ENCODE measurements around the gene ULBP1. TPM values are rescaled to one million over a fixed set of nuclear protein-coding genes. Genes with fewer than 3 reads are reported as not detected.
A peak's percentile ranks its signal among the peaks of the same experiment; 100 is the strongest.
"Not testable (repeated sequence)": the region's sequence is repeated elsewhere in the genome, so short reads cannot be mapped to it uniquely, and the experiment has no call there.

Gene ULBP1
- polyA plus RNA-seq, 2 donors, result 0.04 to 0.31 TPM

DNA sequence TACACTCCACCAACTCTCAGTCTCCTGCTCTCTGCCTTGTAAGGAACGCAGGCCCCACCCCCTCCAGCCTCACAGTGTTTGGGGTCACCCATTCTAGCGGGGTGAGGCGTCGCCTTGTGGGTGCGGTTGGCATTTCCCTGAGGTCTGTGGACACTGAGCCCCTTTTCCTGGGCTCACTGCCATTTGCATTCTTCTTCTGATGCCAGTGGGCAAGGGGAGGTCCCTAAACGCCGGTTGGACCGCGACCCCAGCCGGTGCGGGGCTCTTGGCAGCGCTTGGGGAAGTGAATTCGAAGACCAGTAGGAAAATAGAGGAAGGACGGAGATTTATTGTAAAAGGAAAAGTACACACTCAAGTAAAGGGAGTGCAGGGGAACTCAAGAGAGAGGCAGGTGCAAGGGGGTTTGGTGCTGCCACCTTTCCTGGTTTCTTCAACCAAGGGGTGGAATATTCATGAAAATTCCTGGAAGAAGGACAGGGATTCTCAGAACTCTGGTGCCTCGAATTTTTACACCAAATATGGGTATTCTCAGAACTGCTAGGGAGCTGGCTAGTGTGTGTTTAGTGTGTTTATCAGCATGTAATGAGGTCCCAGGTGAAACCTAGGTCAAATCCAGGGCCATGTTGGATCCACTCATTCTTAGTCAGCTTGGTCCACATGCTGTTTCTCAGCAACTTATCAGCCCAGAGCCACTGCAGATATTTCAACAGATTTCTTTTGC lies 51.7 kb downstream of the ULBP1 start:
- H3K4me3 ChIP-seq (ENCODE audit: low read depth in 1 of 2, low read length in 2 of 2); H3K9me3 ChIP-seq (ENCODE audit: control insufficient read depth in 2 of 2, insufficient read depth in 1 of 2, low read depth in 1 of 2, low read length in 1 of 2); H3K36me3 ChIP-seq (ENCODE audit: control insufficient read depth in 2 of 2, insufficient read depth in 2 of 2, low read length in 1 of 2); H3K27ac ChIP-seq (ENCODE audit: low read depth in 2 of 2, low read length in 1 of 2); H3K4me1 ChIP-seq (ENCODE audit: control insufficient read depth in 2 of 2, insufficient read depth in 2 of 2, low read length in 1 of 2): not testable (repeated sequence)
- 6 to 7% methylated on average over 15 of the region's 15 CpGs for WGBS, 2 donors
- H3K27me3 ChIP-seq (ENCODE audit: control insufficient read depth in 1 of 2, insufficient read depth in 2 of 2, low read length in 2 of 2), result peaks cover 0 to 13% of the 10 kb centered on the region in 2 donors

DNA sequence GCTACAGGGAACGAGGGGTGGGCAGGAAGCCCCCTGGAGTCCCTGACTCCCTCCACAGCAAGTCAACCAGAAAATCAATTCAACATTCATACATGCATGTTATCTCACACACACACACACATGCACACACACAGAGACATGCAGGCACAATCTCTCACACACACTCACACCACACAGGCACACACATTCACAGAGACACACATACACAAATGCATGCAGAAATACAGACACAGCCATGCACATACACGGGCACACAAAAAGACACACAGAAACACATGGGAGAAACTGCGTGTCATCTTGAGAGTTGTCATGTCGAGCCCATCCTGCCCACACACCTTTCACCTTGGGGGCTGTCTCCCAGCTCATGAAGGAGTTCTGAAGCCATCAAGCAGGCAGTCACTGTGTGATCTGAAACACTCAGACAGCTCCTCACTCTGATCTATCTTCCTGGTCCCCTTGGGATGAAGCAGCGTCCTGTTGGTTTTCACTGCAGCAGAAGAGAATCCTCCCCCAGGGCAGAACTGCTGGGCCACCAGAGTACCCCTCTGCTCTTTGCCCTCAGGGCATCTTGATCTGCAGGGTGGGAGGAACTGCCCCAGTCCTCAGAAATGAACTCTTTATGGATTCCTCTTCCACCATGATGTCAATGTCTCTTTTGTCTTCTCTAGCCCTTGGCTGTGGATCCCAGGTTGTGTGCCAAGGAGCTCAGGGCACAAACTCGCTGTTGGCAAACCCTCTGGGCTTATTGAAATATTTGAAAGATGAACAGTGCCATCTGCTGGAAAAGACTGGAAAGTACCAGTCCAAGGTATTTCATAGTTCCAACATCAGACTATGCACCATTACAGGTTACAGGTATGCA lies 52.8 kb downstream of the ULBP1 start:
- Histone ChIP-seq H3K4me3 (ENCODE audit: low read depth in 1 of 2, low read length in 2 of 2) (no peak overlapping the region), H3K4me1 (ENCODE audit: control insufficient read depth in 2 of 2, insufficient read depth in 2 of 2, low read length in 1 of 2) (peaks cover 5 to 6% of the 10 kb centered on the region in 2 donors), H3K27me3 (ENCODE audit: control insufficient read depth in 1 of 2, insufficient read depth in 2 of 2, low read length in 2 of 2) (peaks cover 0 to 13% of the 10 kb centered on the region in 2 donors), H3K36me3 (ENCODE audit: control insufficient read depth in 2 of 2, insufficient read depth in 2 of 2, low read length in 1 of 2) (no peaks in the 10 kb centered on the region), H3K9me3 (ENCODE audit: control insufficient read depth in 2 of 2, insufficient read depth in 1 of 2, low read depth in 1 of 2, low read length in 1 of 2) (no peaks in the 10 kb centered on the region), H3K27ac (ENCODE audit: low read depth in 2 of 2, low read length in 1 of 2) (peak overlapping the region in 1 of 2 donors; percentile 13)
- 21 to 22% methylated on average over 6 of the region's 6 CpGs for WGBS, 2 donors

DNA sequence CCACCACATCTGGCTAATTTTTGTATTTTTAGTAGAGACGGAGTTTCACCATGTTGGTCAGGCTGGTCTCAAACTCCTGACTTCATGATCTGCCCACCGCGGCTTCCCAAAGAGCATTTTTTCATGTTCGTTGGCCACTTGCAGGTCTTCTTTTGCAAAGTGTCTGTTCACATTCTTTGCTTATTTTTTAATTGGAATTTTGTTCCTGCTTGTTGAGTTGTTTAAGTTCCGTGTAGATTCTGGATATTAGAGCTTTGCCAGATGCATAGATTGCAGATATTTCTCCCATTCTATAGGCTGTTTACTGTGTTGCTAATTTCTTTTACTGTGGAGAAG lies 53.4 kb downstream of the ULBP1 start:
- not testable (repeated sequence) for H3K4me1 ChIP-seq (ENCODE audit: control insufficient read depth in 2 of 2, insufficient read depth in 2 of 2, low read length in 1 of 2); H3K36me3 ChIP-seq (ENCODE audit: control insufficient read depth in 2 of 2, insufficient read depth in 2 of 2, low read length in 1 of 2); H3K27ac ChIP-seq (ENCODE audit: low read depth in 2 of 2, low read length in 1 of 2); H3K4me3 ChIP-seq (ENCODE audit: low read depth in 1 of 2, low read length in 2 of 2); H3K9me3 ChIP-seq (ENCODE audit: control insufficient read depth in 2 of 2, insufficient read depth in 1 of 2, low read depth in 1 of 2, low read length in 1 of 2)
- peaks cover 0 to 13% of the 10 kb centered on the region in 2 donors for H3K27me3 ChIP-seq (ENCODE audit: control insufficient read depth in 1 of 2, insufficient read depth in 2 of 2, low read length in 2 of 2)
- 8 to 12% methylated on average over 5 of the region's 5 CpGs for WGBS, 2 donors

DNA sequence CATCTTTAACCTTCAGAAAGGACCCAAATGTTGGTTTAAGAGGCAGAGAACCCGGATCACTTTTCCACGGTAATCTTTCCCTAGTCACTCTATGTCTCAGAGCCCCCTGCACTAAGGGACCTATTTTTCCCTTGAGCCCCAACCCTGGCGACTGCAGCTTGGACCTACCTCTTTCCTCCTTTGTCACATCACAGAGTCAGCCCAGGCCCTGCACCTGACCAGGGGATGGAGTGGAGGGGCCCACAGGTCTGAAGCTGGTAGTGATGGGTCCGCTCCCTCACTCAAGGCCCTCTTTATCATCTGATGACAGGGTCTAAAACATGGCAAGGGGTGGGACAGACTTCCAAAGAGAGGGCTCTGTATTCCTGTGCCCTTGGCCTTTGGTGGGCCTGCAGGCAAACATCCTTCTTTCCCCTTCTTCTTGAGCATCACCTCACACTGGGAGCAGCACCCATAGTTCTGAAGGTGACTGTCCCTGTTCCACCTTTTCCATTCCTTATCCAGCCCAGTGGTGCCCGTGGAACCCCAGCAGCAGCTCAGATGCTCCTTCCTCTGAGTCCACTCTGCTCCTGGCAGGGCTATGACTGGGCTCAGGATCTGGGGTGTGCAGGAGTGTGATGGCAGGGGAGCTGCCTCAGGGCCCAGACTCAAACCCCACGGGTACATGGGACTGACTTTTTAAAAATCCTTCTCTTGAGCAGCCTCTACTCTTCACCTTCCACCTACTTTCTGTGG lies 55.3 kb downstream of the ULBP1 start:
- Histone ChIP-seq H3K27ac (ENCODE audit: low read depth in 2 of 2, low read length in 1 of 2) (no peak overlapping the region), H3K36me3 (ENCODE audit: control insufficient read depth in 2 of 2, insufficient read depth in 2 of 2, low read length in 1 of 2) (no peaks in the 10 kb centered on the region), H3K9me3 (ENCODE audit: control insufficient read depth in 2 of 2, insufficient read depth in 1 of 2, low read depth in 1 of 2, low read length in 1 of 2) (no peaks in the 10 kb centered on the region), H3K4me1 (ENCODE audit: control insufficient read depth in 2 of 2, insufficient read depth in 2 of 2, low read length in 1 of 2) (peaks cover 5 to 6% of the 10 kb centered on the region in 2 donors), H3K4me3 (ENCODE audit: low read depth in 1 of 2, low read length in 2 of 2) (no peak overlapping the region), H3K27me3 (ENCODE audit: control insufficient read depth in 1 of 2, insufficient read depth in 2 of 2, low read length in 2 of 2) (peaks cover 0 to 8% of the 10 kb centered on the region in 2 donors)
- WGBS, 2 donors, result 57 to 64% methylated on average over 6 of the region's 6 CpGs

DNA sequence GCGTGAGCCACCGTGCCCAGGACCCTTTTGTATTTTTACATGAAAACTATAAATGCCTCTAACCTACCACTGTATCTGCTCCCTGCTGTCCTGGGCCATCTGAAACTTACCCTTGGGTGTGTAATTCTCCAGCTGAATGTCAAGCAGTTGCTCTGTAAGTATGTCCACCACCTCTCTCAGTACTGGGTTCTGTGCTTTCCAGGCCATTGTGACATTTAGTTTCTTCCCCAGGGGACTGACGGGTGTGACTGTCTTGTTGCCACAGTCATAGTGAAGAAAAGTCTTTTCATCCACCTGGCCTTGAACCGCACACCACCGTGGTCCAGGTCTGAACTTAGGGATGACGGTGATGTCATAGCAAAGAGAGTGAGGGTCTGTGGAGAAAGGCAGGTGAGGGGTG lies 58.1 kb downstream of the ULBP1 start:
- H3K4me1 ChIP-seq (ENCODE audit: control insufficient read depth in 2 of 2, insufficient read depth in 2 of 2, low read length in 1 of 2), result peaks cover 5 to 17% of the 10 kb centered on the region in 2 donors
- not testable (repeated sequence) for H3K9me3 ChIP-seq (ENCODE audit: control insufficient read depth in 2 of 2, insufficient read depth in 1 of 2, low read depth in 1 of 2, low read length in 1 of 2); H3K36me3 ChIP-seq (ENCODE audit: control insufficient read depth in 2 of 2, insufficient read depth in 2 of 2, low read length in 1 of 2); H3K4me3 ChIP-seq (ENCODE audit: low read depth in 1 of 2, low read length in 2 of 2); H3K27me3 ChIP-seq (ENCODE audit: control insufficient read depth in 1 of 2, insufficient read depth in 2 of 2, low read length in 2 of 2); H3K27ac ChIP-seq (ENCODE audit: low read depth in 2 of 2, low read length in 1 of 2)
- 91 to 92% methylated on average over 2 of the region's 6 CpGs for WGBS, 2 donors

Other genes with a start within 250 kb of the ULBP1 start
- 1 to 10 TPM; 4.0 to 4.8 TPM for gene LATS1, start 245.8 kb upstream of the ULBP1 start, polyA plus RNA-seq
- gene NUP43, start 217.4 kb upstream of the ULBP1 start, polyA plus RNA-seq, result 1 to 10 TPM; 5.7 to 9.4 TPM
- 10 to 100 TPM; 20.8 to 64.9 TPM for gene PCMT1, start 214.2 kb upstream of the ULBP1 start, polyA plus RNA-seq
- 10 to 100 TPM; 20.8 to 25.6 TPM for gene LRP11, start 99.6 kb upstream of the ULBP1 start, polyA plus RNA-seq
- gene RAET1E, start 65.8 kb upstream of the ULBP1 start, polyA plus RNA-seq, result 10 to 100 TPM; 25.1 to 72.5 TPM
- gene RAET1G, start 40.8 kb upstream of the ULBP1 start, polyA plus RNA-seq, result 10 to 100 TPM in 1 of 2 donors, 1 to 10 TPM in 1; 8.9 to 21.2 TPM
- 1 to 10 TPM; 1.7 to 5.4 TPM for gene ULBP2, start 21.9 kb upstream of the ULBP1 start, polyA plus RNA-seq
- gene RAET1L, start 61.6 kb downstream of the ULBP1 start, polyA plus RNA-seq, result 10 to 100 TPM; 33.9 to 75.3 TPM
- gene ULBP3, start 105.2 kb downstream of the ULBP1 start, polyA plus RNA-seq, result 1 to 10 TPM in 1 of 2 donors, under 1 TPM in 1; 0.61 to 1.9 TPM
- 10 to 100 TPM in 1 of 2 donors, 1 to 10 TPM in 1; 7.8 to 12.4 TPM for gene PPP1R14C, start 179.1 kb downstream of the ULBP1 start, polyA plus RNA-seq

All from esophagus (tissue), 2 donors.